Measurements from ENCODE around the gene CACNB2. TPM values are rescaled to one million over a fixed set of nuclear protein-coding genes. Genes with fewer than 3 reads are reported as not detected.

CACNB2 gene
- total and polyA plus RNA-seq, 4 experiments from 2014 or later, result 0.36 to 0.81 TPM; not detected in 2

DNA sequence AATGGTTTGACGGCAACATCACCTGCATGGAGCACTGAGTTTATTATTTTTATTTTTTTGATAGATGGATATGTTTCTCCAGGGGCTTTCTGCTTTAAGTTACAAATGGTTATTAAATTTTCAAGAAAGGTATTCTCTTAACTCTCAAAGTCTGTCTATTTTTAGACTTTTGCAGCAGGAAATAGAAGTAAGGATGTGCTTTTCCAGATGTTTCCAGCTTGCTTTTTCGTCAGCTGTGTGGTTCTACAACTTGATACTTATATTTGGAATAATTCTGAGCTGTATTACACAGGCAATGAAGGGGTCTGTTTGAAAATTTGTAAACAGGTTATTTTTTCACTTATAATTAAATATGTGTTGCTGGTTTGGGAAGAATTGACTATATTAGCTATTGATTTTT, 69.0 kb downstream of the CACNB2 start:
- Histone ChIP-seq H3K4me3 (ENCODE audit: low read length in 2 of 2) (no peak overlapping the region), H3K4me1 (ENCODE audit: insufficient read depth, low read length) (peaks cover 2% of the 10 kb centered on the region), H3K27ac (ENCODE audit: low read depth, low read length) (no peak overlapping the region), H3K27me3 (ENCODE audit: insufficient read depth, low read length) (no peaks in the 10 kb centered on the region), H3K36me3 (ENCODE audit: insufficient read depth, low read length) (no peaks in the 10 kb centered on the region), H3K9me3 (ENCODE audit: control insufficient read depth in 1 of 2, low read length in 2 of 2) (no peaks in the 10 kb centered on the region)
- H3K9me3 Mint-ChIP-seq, result no peaks in the 10 kb centered on the region
- intact Hi-C loops (cut with micrococcal nuclease), result no loop called here
- no peak for DNase-seq
- no peak overlapping the region for H3K27ac Mint-ChIP-seq
- H3K4me1 Mint-ChIP-seq, result peaks cover 2 to 5% (median 4%) of the 10 kb centered on the region in 4 donors
- no peaks in the 10 kb centered on the region for H3K36me3 Mint-ChIP-seq
- H3K27me3 Mint-ChIP-seq, result peaks cover 3 to 5% of the 10 kb centered on the region in 2 donors
- POLR2A ChIA-PET (ENCODE audit: partially characterized antibody), result no interaction called here
- CTCF ChIA-PET (ENCODE audit: partially characterized antibody), result no interaction called here
- H3K4me3 Mint-ChIP-seq, result no peak overlapping the region

- Mint-ChIP-seq H3K27ac (no peak overlapping the region), H3K27me3 (peaks cover 3 to 5% of the 10 kb centered on the region in 2 donors), H3K4me1 (no peaks in the 10 kb centered on the region), H3K9me3 (no peaks in the 10 kb centered on the region), H3K4me3 (no peak overlapping the region), H3K36me3 (no peaks in the 10 kb centered on the region)
- H3K36me3 ChIP-seq (ENCODE audit: insufficient read depth, low read length), result no peaks in the 10 kb centered on the region
- no peak overlapping the region for H3K27ac ChIP-seq (ENCODE audit: low read depth, low read length)
- intact Hi-C loops (cut with micrococcal nuclease), result loop anchor here (5.0 kb wide), 1 partner anchor 603 kb away; no protein-coding TSS in a partner anchor
- no peaks in the 10 kb centered on the region for H3K27me3 ChIP-seq (ENCODE audit: insufficient read depth, low read length)
- H3K4me3 ChIP-seq (ENCODE audit: low read length in 2 of 2), result no peak overlapping the region
- H3K9me3 ChIP-seq (ENCODE audit: control insufficient read depth in 1 of 2, low read length in 2 of 2), result no peaks in the 10 kb centered on the region
- ChIA-PET CTCF (ENCODE audit: partially characterized antibody) (no interaction called here), POLR2A (ENCODE audit: partially characterized antibody) (no interaction called here)
- no peaks in the 10 kb centered on the region for H3K4me1 ChIP-seq (ENCODE audit: insufficient read depth, low read length)
- DNase-seq, result no peak
Observed at GRCh38 chr10:18210711-18211110, 70.5 kb downstream of the CACNB2 start.

- no peak overlapping the region for H3K27ac ChIP-seq (ENCODE audit: low read depth, low read length)
- Mint-ChIP-seq H3K36me3 (no peaks in the 10 kb centered on the region), H3K27me3 (peaks cover 3 to 5% of the 10 kb centered on the region in 2 donors), H3K4me3 (no peak overlapping the region), H3K27ac (no peak overlapping the region), H3K9me3 (no peaks in the 10 kb centered on the region), H3K4me1 (no peaks in the 10 kb centered on the region)
- H3K27me3 ChIP-seq (ENCODE audit: insufficient read depth, low read length), result no peaks in the 10 kb centered on the region
- no peaks in the 10 kb centered on the region for H3K36me3 ChIP-seq (ENCODE audit: insufficient read depth, low read length)
- ChIA-PET POLR2A (ENCODE audit: partially characterized antibody) (no interaction called here), CTCF (ENCODE audit: partially characterized antibody) (no interaction called here)
- intact Hi-C loops (cut with micrococcal nuclease), result loop anchor here (5.0 kb wide), 1 partner anchor 605 kb away; no protein-coding TSS in a partner anchor
- no peak for DNase-seq
- H3K4me3 ChIP-seq (ENCODE audit: low read length in 2 of 2), result no peak overlapping the region
- H3K9me3 ChIP-seq (ENCODE audit: control insufficient read depth in 1 of 2, low read length in 2 of 2), result no peaks in the 10 kb centered on the region
- no peaks in the 10 kb centered on the region for H3K4me1 ChIP-seq (ENCODE audit: insufficient read depth, low read length)
Observed at GRCh38 chr10:18211862-18212261, 71.6 kb downstream of the CACNB2 start.

- intact Hi-C loops (cut with micrococcal nuclease), result loop anchor here (5.0 kb wide), 1 partner anchor 606 kb away; no protein-coding TSS in a partner anchor
- Mint-ChIP-seq H3K27me3 (peaks cover 3 to 5% of the 10 kb centered on the region in 2 donors), H3K27ac (no peak overlapping the region), H3K36me3 (no peaks in the 10 kb centered on the region), H3K4me1 (no peaks in the 10 kb centered on the region), H3K9me3 (peaks cover 0 to 2% (median 0%) of the 10 kb centered on the region in 8 donors), H3K4me3 (no peak overlapping the region)
- DNase-seq, result no peak
- POLR2A ChIA-PET (ENCODE audit: partially characterized antibody), result no interaction called here
- no peaks in the 10 kb centered on the region for H3K27me3 ChIP-seq (ENCODE audit: insufficient read depth, low read length)
- no peaks in the 10 kb centered on the region for H3K4me1 ChIP-seq (ENCODE audit: insufficient read depth, low read length)
- no peak overlapping the region for H3K4me3 ChIP-seq (ENCODE audit: low read length in 2 of 2)
- CTCF ChIA-PET (ENCODE audit: partially characterized antibody), result no interaction called here
- no peaks in the 10 kb centered on the region for H3K36me3 ChIP-seq (ENCODE audit: insufficient read depth, low read length)
- H3K27ac ChIP-seq (ENCODE audit: low read depth, low read length), result no peak overlapping the region
- H3K9me3 ChIP-seq (ENCODE audit: control insufficient read depth in 1 of 2, low read length in 2 of 2), result no peaks in the 10 kb centered on the region
Observed at GRCh38 chr10:18213271-18213670, 73.0 kb downstream of the CACNB2 start.

GRCh38 chr10:18214691-18215563, 74.7 kb downstream of the CACNB2 start:
- H3K9me3 Mint-ChIP-seq, result peaks cover 0 to 2% (median 0%) of the 10 kb centered on the region in 8 donors
- DNase-seq, result peak in 1 of 5 donors; percentile 7
- H3K4me1 Mint-ChIP-seq, result no peaks in the 10 kb centered on the region
- Histone ChIP-seq H3K4me1 (ENCODE audit: insufficient read depth, low read length) (no peaks in the 10 kb centered on the region), H3K36me3 (ENCODE audit: insufficient read depth, low read length) (no peaks in the 10 kb centered on the region), H3K9me3 (ENCODE audit: control insufficient read depth in 1 of 2, low read length in 2 of 2) (no peaks in the 10 kb centered on the region), H3K4me3 (ENCODE audit: low read length in 2 of 2) (no peak overlapping the region), H3K27me3 (ENCODE audit: insufficient read depth, low read length) (no peaks in the 10 kb centered on the region), H3K27ac (ENCODE audit: low read depth, low read length) (no peak overlapping the region)
- H3K36me3 Mint-ChIP-seq, result no peaks in the 10 kb centered on the region
- ChIA-PET POLR2A (ENCODE audit: partially characterized antibody) (no interaction called here), CTCF (ENCODE audit: partially characterized antibody) (no interaction called here)
- no peak overlapping the region for H3K4me3 Mint-ChIP-seq
- intact Hi-C loops (cut with micrococcal nuclease), result loop anchor here (5.0 kb wide), 1 partner anchor 608 kb away; no protein-coding TSS in a partner anchor
- no peak overlapping the region for H3K27ac Mint-ChIP-seq
- H3K27me3 Mint-ChIP-seq, result peaks cover 3 to 5% of the 10 kb centered on the region in 2 donors

DNA sequence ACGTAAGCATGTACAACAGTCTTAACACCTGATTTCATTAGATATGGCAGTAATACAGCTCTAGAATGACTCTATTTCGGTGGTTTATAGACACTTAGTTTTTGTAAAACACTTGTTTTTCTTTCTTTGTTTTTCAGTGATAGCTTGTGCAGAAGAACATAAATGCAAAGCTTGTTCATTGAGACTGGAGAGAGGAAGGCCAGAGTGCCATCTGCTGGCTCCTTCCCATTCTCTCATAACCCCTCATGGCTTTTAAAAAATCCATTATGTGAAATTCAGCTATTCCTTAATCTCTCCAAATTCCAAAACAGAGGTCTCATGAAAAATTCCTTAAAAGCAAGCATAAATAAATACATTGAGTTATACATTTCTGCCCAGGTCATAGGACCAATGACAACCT, 76.3 kb downstream of the CACNB2 start:
- peaks cover 2% of the 10 kb centered on the region in 2 donors for H3K27me3 Mint-ChIP-seq
- DNase-seq, result no peak
- no peak overlapping the region for H3K27ac Mint-ChIP-seq
- ChIA-PET CTCF (ENCODE audit: partially characterized antibody) (no interaction called here), POLR2A (ENCODE audit: partially characterized antibody) (no interaction called here)
- Histone ChIP-seq H3K27ac (ENCODE audit: low read depth, low read length) (no peak overlapping the region), H3K4me3 (ENCODE audit: low read length in 2 of 2) (no peak overlapping the region), H3K27me3 (ENCODE audit: insufficient read depth, low read length) (no peaks in the 10 kb centered on the region), H3K4me1 (ENCODE audit: insufficient read depth, low read length) (no peaks in the 10 kb centered on the region), H3K9me3 (ENCODE audit: control insufficient read depth in 1 of 2, low read length in 2 of 2) (no peaks in the 10 kb centered on the region), H3K36me3 (ENCODE audit: insufficient read depth, low read length) (no peaks in the 10 kb centered on the region)
- intact Hi-C loops (cut with micrococcal nuclease), result no loop called here
- H3K36me3 Mint-ChIP-seq, result no peaks in the 10 kb centered on the region
- no peak overlapping the region for H3K4me3 Mint-ChIP-seq
- no peaks in the 10 kb centered on the region for H3K4me1 Mint-ChIP-seq
- peaks cover 0 to 2% (median 0%) of the 10 kb centered on the region in 8 donors for H3K9me3 Mint-ChIP-seq

- POLR2A ChIA-PET (ENCODE audit: partially characterized antibody), result no interaction called here
- H3K36me3 Mint-ChIP-seq, result no peaks in the 10 kb centered on the region
- no peaks in the 10 kb centered on the region for H3K4me1 ChIP-seq (ENCODE audit: insufficient read depth, low read length)
- no peak overlapping the region for H3K27ac ChIP-seq (ENCODE audit: low read depth, low read length)
- peaks cover 0 to 2% of the 10 kb centered on the region in 2 donors for H3K27me3 Mint-ChIP-seq
- H3K4me3 Mint-ChIP-seq, result no peak overlapping the region
- H3K4me3 ChIP-seq (ENCODE audit: low read length in 2 of 2), result no peak overlapping the region
- CTCF ChIA-PET (ENCODE audit: partially characterized antibody), result no interaction called here
- H3K4me1 Mint-ChIP-seq, result no peaks in the 10 kb centered on the region
- H3K27ac Mint-ChIP-seq, result no peak overlapping the region
- H3K9me3 ChIP-seq (ENCODE audit: control insufficient read depth in 1 of 2, low read length in 2 of 2), result no peaks in the 10 kb centered on the region
- H3K27me3 ChIP-seq (ENCODE audit: insufficient read depth, low read length), result no peaks in the 10 kb centered on the region
- DNase-seq, result no peak
- no peaks in the 10 kb centered on the region for H3K36me3 ChIP-seq (ENCODE audit: insufficient read depth, low read length)
- intact Hi-C loops (cut with micrococcal nuclease), result no loop called here
- peaks cover 0 to 2% (median 0%) of the 10 kb centered on the region in 8 donors for H3K9me3 Mint-ChIP-seq
Observed at GRCh38 chr10:18217577-18217976, 77.4 kb downstream of the CACNB2 start.
